HepG2 (cell line): Measurements from ENCODE around the gene POLDIP3. TPM values are rescaled to one million over a fixed set of nuclear protein-coding genes. Genes with fewer than 3 reads are reported as not detected.

Experiments used
- HMGXB4 ChIP-seq, 2 experiments: sonication (generic) in 1 of 2; formaldehyde crosslinking in 1 of 2; IDR thresholded peaks; 2 replicates each; pipeline versions ENCODE4 v1.4.0 to v1.6.1; 2018 to 2020; ENCODE audit warnings: missing genetic modification reagents in 2 of 2, borderline replicate concordance in 1 of 2, low read depth in 1 of 2, mild to moderate bottlenecking in 1 of 2, missing biosample characterization in 1 of 2
- TBX2 ChIP-seq: sonication (generic); formaldehyde crosslinking; IDR thresholded peaks from 2 replicates; pipeline ENCODE4 v1.5.0; 2020; ENCODE audit warnings: missing genetic modification reagents, mild to moderate bottlenecking, borderline replicate concordance
- ZNF256 ChIP-seq: sonication (generic); formaldehyde crosslinking; conservative IDR thresholded peaks from 2 replicates; pipeline ENCODE4 v1.4.0; 2020; ENCODE audit warnings: missing genetic modification reagents
- ZNF383 ChIP-seq: sonication (generic); formaldehyde crosslinking; IDR thresholded peaks from 2 replicates; pipeline ENCODE4 v1.4.0; 2020; ENCODE audit warnings: missing genetic modification reagents, mild to moderate bottlenecking, borderline replicate concordance
- ZNF407 ChIP-seq: sonication (generic); formaldehyde crosslinking; IDR thresholded peaks from one replicate; pipeline ENCODE4 v1.5.1; 2020; ENCODE audit warnings: mild to moderate bottlenecking, missing genetic modification reagents; ENCODE audit errors: not compliant biosample characterization
- ZNF616 ChIP-seq: sonication (generic); formaldehyde crosslinking; IDR thresholded peaks from 2 replicates; pipeline ENCODE4 v1.5.0; 2020; ENCODE audit warnings: low read depth, mild to moderate bottlenecking, missing genetic modification reagents
- ZNF780A ChIP-seq: sonication (generic); formaldehyde crosslinking; IDR thresholded peaks from 2 replicates; pipeline ENCODE4 v1.8.0; 2022; ENCODE audit warnings: mild to moderate bottlenecking, missing genetic modification reagents, moderate library complexity
- polyA plus RNA-seq, 8 experiments: library from polyadenylated mRNA; depleted of rRNA in 3 of 8; stranded (reverse) in 7 of 8; unstranded in 1 of 8; fragments of >200 nt; fragmentation: Illumina TruSeq in 4 of 8; extraction: Trizol in 4 of 8; gene quantifications; 2 replicates each; pipeline versions ENCODE4 v1.2.1 to v1.2.3, GENCODE V29; 2011 to 2016; ENCODE audit warnings: low read depth in 4 of 8, missing spikeins in 1 of 8, mixed read lengths in 1 of 8; ENCODE audit not compliant: insufficient read depth in 1 of 8
- total RNA-seq, 5 experiments: library from RNA; depleted of rRNA; stranded (reverse); fragments of >200 nt; fragmentation: Illumina TruSeq; extraction: Trizol; gene quantifications; 2 replicates each; pipeline ENCODE4 v1.2.3, GENCODE V29; 2016; ENCODE audit warnings: low read depth in 1 of 5
- TF ChIP-seq, protein P1 (sequence below): IDR thresholded peaks from 2 replicates; pipeline ENCODE4 v1.4.0; 2020; ENCODE audit warnings: mild to moderate bottlenecking, missing genetic modification reagents
- TF ChIP-seq, protein P2 (sequence below): sonication (generic); formaldehyde crosslinking; IDR thresholded peaks from 2 replicates; pipeline ENCODE4 v1.9.0; 2021; ENCODE audit warnings: missing genetic modification reagents, borderline replicate concordance

POLDIP3 gene
- total and polyA plus RNA-seq, 2 of the 13 experiments (the other 11 are each of a cell fraction or from before 2014, with no cell fraction given): 45.8 to 47.4 TPM

DNA sequence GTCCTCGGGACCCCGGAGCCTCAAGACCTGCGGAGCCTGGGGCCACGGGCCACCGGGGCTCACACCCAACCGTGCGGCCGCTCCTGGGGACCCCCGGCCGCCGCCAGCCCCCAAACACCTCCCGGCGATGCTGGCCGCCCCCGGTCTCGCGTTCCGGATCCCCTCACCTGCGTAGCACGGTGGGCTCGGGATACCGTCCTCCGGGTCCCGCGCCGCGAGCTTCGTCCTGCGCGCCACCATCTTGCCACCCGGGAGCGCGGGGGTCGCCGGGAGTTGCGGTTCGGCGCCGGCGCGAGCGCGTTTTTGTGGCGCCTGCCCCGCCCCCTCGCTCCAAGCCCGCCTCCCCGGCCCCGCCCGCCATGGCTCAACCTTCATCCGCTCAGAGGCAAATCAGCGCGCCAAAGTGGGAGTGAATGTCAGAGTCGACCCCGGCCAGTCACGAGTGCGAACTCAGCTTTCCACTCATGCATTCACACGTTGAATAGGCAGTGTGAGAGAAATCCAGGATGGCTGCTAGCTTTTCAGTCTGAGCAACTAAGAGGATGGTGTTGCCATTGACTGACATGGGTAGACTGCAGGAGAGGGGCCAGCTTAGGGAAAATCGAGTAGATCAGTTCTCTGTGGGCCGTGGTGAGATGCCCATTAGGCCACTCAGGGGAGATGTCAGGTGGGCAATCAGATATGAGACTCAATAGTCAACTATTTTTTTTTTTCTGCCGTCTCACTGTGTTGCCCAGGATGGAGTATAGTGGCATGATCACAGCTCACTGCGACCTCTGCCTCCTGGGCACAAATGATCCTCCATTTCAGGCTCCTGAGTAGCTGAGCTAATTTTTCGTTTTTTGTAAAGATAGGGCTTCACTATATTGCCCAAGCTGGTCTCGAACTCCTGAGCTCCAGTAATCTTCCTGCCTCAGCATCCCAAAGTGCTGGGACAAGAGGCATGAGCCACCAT lies 32.6 kb downstream of the POLDIP3 start (continued):
- TF ChIP-seq ZNF407: no peak
- peak in 1 of 2 experiments; percentile 15; a peak in 1 of 4 replicates for TF ChIP-seq HMGXB4 (CRISPR knock-in tag; IDR thresholded peaks at IDR 0.05; ENCODE audit: borderline replicate concordance in 1 of 2, low read depth in 1 of 2)
- no peak for TF ChIP-seq ZNF383
- TF ChIP-seq ZNF780A (CRISPR knock-in tag): no peak
- TF ChIP-seq, protein P1, sequence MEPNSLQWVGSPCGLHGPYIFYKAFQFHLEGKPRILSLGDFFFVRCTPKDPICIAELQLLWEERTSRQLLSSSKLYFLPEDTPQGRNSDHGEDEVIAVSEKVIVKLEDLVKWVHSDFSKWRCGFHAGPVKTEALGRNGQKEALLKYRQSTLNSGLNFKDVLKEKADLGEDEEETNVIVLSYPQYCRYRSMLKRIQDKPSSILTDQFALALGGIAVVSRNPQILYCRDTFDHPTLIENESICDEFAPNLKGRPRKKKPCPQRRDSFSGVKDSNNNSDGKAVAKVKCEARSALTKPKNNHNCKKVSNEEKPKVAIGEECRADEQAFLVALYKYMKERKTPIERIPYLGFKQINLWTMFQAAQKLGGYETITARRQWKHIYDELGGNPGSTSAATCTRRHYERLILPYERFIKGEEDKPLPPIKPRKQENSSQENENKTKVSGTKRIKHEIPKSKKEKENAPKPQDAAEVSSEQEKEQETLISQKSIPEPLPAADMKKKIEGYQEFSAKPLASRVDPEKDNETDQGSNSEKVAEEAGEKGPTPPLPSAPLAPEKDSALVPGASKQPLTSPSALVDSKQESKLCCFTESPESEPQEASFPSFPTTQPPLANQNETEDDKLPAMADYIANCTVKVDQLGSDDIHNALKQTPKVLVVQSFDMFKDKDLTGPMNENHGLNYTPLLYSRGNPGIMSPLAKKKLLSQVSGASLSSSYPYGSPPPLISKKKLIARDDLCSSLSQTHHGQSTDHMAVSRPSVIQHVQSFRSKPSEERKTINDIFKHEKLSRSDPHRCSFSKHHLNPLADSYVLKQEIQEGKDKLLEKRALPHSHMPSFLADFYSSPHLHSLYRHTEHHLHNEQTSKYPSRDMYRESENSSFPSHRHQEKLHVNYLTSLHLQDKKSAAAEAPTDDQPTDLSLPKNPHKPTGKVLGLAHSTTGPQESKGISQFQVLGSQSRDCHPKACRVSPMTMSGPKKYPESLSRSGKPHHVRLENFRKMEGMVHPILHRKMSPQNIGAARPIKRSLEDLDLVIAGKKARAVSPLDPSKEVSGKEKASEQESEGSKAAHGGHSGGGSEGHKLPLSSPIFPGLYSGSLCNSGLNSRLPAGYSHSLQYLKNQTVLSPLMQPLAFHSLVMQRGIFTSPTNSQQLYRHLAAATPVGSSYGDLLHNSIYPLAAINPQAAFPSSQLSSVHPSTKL (CRISPR knock-in tag): no peak
- TF ChIP-seq TBX2 (CRISPR knock-in tag): 0 out of 2 replicates have a peak, but pooled peaks have one; percentile 34
- TF ChIP-seq ZNF256 (CRISPR knock-in tag): no peak
- TF ChIP-seq, protein P2, sequence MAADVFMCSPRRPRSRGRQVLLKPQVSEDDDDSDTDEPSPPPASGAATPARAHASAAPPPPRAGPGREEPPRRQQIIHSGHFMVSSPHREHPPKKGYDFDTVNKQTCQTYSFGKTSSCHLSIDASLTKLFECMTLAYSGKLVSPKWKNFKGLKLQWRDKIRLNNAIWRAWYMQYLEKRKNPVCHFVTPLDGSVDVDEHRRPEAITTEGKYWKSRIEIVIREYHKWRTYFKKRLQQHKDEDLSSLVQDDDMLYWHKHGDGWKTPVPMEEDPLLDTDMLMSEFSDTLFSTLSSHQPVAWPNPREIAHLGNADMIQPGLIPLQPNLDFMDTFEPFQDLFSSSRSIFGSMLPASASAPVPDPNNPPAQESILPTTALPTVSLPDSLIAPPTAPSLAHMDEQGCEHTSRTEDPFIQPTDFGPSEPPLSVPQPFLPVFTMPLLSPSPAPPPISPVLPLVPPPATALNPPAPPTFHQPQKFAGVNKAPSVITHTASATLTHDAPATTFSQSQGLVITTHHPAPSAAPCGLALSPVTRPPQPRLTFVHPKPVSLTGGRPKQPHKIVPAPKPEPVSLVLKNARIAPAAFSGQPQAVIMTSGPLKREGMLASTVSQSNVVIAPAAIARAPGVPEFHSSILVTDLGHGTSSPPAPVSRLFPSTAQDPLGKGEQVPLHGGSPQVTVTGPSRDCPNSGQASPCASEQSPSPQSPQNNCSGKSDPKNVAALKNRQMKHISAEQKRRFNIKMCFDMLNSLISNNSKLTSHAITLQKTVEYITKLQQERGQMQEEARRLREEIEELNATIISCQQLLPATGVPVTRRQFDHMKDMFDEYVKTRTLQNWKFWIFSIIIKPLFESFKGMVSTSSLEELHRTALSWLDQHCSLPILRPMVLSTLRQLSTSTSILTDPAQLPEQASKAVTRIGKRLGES (CRISPR knock-in tag): no peak
- no peak for TF ChIP-seq ZNF616 (CRISPR knock-in tag)
